Forelimb muscle (tissue), 1 donor: ENCODE data around the gene PI16. TPM values are rescaled to one million over a fixed set of nuclear protein-coding genes. Genes with fewer than 3 reads are reported as not detected.
"Not testable (repeated sequence)": the region's sequence is repeated elsewhere in the genome, so short reads cannot be mapped to it uniquely, and the experiment has no call there.

ENCODE experiments used
- DNase-seq: peaks from one replicate; pipeline ENCODE4 v3.0.0-alpha.2; 2013; ENCODE audit warnings: low read depth
- polyA plus RNA-seq: library from polyadenylated mRNA; unstranded; fragments of 120-200 nt; gene quantifications from one replicate; pipeline ENCODE4 v1.2.1, GENCODE V29; 2013; ENCODE audit not compliant: insufficient read length

PI16 gene
- polyA plus RNA-seq, 1 donor: 13.6 TPM

DNA sequence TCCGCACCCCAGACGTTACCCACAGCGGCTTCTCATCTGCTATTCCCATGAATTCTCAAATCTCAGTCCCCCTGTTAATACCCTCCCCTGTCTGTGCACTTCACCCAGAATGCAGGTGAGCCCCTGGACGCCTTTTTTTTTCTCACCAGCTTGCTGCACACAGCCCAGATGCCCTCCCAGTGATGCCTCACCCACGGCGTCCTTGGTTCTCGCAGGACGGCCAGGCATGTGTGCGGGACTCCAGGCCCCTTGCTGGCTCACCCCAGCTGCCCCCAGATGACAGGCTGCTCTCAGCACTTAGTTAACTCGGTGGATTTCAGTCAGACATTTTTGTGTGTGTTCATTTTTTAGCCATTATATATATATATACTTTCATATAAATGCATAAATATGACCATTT is 25.4 kb upstream of the PI16 start:
- no peak for DNase-seq

DNA sequence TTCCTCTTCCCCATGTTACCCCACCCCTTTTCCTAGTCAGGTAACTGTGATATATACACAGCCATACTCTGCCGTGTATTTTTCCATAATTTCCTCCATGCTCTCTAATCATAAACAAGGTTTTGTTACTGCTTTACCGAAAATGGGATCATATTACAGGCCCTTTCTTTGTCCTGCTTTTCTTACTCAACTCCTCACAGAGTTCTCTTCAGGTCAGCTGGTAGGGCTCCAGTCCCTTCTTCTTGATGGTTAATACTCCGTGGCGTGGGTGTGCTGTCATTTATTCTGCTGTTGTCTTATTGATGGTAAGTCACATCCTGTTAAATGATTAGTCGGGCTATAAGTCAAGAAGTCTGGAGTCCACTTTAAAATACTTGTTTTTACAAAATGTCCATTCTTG is 24.9 kb upstream of the PI16 start:
- no peak for DNase-seq

DNA sequence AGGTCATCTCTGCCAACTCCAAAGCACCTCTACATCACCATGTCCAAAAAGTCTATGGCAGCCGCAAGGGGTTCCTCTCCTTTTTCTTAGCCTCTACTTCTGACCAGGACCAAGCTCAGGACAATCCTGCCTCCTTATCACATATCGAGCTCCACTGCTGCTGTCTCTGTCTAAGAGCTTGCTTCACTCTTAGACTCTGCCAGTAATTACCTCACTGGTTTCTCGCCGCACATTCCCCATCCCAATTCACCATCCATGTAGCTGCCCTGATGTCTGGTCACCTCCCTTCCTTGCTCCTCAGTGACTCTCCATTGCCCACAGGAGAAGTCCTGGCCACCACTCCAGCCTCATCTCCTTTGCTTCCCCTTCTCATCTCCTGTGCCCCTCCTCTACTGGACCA is 24.1 kb upstream of the PI16 start:
- DNase-seq: no peak

DNA sequence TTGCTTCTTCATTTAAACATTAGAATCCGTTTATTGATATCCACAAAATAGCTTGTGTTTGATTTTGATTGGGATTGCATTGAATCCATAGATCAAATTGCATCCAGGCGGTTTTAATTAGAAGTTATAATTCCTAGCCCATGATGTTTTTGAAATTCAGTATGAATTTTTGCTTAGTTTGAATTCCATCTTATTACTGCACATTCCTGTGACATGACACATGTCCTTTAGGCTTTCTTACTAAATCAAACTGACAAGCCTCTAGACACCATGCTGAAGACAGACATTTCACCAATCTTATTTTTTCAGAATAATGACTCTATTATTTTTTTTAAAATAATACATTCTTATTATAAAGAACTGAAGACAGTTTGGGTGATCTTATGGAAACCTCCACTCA is 21.4 kb upstream of the PI16 start:
- no peak for DNase-seq

DNA sequence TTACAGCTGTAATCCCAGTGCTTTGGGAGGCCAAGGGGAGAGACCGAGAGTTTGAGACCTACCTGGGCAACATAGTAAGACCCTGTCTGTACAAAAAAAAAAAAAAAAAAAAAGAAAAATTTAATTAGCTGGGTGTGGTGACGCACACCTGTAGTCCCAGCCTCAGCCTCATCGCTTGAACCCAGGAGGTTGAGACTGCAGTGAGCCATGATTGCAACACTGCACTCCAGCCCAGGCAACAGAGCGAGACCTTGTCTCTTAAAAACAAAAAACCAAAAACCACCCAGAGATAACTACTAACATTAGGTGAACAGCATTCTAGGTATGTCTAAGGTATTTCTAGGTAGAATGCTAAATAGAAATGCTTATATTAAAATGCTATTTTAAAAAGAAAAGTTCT is 21.0 kb upstream of the PI16 start:
- DNase-seq: no peak

DNA sequence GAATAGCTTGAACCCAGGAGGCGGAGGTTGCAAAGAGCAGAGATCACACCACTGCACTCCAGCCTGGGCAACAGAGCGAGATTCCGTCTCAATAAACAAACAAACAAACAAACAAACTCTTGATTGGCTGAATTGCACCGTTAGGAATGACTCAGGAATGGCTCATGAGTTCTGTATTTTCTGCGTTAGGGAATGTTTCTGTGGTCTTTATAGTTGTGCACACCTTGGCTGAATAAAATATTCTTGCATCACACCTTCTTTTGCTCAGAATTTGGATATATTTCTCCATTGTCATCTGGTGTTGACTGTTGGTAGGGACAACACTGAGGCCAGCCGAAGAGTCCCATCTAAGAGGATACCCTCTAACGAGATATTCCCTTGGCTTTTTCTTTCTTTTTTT is 19.6 kb upstream of the PI16 start:
- no peak for DNase-seq

DNA sequence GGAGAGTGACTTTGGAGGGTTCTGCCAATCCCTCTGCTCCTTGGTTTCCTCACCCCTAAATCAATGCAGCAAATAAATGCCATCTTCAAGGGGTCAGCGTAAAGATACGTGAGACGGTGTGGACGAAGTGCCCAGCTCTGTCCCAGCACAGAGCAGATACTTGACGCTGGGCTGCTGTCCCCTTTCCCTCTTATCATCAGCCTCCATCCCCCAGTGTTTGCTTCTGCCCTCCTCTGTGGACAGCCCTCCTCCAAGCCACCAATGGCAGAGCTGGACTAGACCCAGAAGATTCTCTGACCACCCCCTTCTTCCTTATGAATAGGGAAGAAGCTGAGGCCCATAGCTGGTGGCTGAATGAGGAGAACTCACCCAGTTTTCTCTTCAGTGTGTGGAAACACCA is 17.7 kb upstream of the PI16 start:
- DNase-seq: no peak

DNA sequence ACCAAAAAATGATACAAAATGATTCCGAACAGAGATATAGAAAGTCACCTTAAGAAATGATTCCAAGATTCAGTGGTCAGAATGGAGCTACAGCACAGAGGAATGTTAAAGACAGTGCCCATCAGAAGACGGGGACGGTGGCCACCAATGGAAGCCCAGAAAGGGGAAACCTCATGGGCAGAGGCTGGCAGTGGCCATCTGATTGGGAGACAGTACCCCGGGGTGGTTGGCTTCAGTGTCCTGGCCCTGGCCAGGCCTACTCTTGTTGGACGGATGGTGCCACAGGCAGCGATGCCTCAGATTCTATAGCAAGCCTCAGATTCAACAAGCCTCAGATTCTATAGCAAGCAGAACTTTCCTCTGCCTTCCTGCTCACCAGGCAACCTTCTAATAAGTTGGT is 16.6 kb upstream of the PI16 start:
- DNase-seq: no peak

DNA sequence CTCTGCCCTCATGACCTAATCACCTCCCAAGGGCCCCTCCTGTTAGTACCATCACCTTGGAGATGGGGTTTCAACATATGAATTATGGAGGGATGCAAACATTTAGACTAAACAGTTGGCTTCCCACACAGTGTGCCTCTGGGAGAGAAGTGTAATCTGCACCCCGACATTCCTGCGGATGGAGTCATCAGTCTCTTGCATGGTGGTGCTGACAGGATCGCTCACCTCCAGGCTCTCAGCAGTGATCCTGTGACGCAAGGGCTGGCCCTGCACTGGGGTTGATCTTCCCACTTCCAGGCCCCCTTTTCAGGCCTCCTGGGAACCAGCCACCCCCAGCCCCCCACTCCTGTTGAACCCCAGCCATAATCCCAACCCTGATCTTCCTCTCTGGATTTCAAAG is 16.0 kb upstream of the PI16 start:
- DNase-seq: no peak

DNA sequence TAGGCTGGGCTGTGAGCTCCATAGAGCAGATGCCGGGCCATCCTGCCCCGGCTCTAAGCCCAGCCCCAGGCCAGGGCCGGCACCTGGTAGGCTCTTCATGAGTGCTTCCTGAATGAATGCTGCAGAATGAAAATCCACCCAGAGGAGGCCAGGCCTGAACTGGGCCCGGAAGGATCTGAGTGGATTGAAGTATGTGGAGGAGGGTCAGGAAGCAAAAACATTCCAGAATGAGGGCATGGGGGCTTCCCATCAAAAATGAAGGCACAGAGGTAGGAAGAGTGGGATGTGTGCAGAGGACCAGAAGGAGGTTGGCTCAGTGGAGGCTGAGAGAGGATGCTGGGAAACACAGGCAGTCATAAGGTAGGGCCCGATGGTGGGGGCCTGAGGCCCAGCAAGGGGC is 15.5 kb upstream of the PI16 start:
- DNase-seq: not testable (repeated sequence)

DNA sequence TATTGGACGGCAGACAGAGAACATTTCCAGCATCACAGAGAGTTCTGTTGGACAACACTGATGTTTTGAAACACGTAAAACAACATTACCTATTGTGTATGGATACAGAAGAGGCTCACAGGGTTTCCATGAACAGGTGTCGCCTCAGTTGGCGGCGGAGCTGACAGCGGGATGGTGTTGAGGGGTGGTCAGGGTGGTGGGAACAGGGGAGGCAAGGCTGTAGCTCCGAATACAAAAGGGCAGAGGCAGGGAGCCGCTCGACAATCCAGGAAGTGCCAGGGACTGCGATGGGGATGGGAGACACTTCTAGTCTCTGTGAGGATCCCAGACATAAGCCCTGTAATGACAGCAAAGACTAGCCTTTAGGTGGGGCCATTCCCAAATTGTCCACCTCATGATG is 14.5 kb upstream of the PI16 start:
- DNase-seq: no peak

DNA sequence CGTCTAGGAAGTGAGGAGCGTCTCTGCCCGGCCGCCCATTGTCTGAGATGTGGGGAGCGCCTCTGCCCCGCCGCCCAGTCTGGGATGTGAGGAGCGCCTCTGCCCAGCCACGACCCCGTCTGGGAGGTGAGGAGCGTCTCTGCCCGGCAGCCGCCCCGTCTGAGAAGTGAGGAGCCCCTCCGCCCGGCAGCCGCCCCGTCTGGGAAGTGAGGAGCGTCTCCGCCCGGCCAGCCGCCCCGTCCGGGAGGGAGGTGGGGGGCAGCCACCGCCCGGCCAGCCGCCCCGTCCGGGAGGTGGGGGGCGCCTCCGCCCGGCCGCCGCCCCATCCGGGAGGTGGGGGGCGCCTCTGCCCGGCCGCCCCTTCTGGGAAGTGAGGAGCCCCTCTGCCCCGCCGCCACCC is 13.0 kb upstream of the PI16 start:
- DNase-seq: not testable (repeated sequence)

DNA sequence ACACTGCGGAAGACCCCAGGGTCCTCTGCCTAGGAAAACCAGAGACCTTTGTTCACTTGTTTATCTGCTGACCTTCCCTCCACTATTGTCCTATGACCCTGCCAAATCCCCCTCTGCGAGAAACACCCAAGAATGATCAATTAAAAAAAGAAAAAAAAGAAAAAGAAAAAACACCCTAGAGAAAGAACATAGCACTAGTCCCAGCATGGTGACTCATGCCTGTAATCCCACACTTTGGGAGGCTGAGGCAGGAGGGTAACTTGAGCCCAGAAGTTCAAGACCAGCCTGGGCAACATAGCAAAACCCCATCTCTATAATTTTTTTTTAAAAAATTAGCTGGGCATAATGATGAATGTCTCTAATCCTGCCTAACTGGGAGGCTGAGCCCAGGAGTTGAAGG is 12.2 kb upstream of the PI16 start:
- DNase-seq: not testable (repeated sequence)

DNA sequence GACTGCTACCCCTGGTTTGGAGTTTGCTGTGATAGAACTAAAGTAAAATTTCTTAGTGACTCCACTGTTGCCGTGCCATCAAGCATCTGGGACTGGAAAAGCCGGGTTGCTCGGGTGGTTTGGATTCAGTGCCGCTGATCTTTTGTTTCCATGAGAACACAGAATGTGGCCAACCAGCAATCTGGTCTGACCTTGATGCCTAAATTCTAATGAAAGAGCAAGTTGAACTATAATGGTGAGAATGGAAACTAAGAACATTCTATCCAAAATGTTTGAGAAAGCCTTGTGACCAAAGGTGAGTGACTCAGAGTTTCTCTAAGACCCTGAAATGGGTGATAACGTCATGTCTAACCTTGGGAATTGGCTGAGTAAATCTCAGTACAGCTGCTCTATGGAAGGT is 9.9 kb upstream of the PI16 start:
- no peak for DNase-seq

DNA sequence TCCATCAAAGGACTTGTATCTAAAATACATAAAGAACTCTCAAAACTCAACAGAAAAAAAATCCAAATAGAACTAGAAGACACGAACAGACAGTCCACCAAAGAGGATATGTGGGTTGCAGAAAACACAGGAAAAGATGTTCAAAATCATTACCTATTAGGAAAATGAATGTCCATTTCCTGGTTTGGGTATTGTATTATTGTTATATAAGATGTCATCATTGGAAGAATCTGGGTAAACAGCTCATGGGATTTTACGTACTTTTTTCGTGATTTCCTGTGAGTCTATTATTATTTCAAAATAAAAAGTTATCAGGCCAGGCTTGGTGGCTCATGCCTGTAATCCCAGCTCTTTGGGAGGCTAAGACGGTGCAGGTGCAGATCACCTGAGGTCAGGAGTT is 9.2 kb upstream of the PI16 start:
- no peak for DNase-seq

DNA sequence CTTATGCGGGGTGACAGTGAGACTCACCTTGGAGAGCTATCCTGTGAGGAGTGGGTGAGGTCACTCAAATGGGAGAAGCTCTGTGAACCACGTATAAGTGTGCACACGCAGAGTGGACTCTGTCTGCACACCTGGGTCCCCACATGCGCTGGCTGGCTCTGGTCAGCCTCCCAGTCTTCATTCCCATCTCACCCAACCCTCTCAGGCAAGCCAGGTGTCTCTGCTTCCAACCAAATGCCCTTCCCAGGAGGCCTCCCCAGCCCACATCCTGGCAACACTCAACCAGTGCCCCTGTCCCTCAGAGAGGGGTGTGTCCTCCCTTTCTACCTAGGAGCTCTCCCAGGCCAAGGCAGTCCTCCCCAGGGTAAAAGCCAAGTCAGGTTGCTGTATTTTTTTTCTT is 8.0 kb upstream of the PI16 start:
- no peak for DNase-seq

DNA sequence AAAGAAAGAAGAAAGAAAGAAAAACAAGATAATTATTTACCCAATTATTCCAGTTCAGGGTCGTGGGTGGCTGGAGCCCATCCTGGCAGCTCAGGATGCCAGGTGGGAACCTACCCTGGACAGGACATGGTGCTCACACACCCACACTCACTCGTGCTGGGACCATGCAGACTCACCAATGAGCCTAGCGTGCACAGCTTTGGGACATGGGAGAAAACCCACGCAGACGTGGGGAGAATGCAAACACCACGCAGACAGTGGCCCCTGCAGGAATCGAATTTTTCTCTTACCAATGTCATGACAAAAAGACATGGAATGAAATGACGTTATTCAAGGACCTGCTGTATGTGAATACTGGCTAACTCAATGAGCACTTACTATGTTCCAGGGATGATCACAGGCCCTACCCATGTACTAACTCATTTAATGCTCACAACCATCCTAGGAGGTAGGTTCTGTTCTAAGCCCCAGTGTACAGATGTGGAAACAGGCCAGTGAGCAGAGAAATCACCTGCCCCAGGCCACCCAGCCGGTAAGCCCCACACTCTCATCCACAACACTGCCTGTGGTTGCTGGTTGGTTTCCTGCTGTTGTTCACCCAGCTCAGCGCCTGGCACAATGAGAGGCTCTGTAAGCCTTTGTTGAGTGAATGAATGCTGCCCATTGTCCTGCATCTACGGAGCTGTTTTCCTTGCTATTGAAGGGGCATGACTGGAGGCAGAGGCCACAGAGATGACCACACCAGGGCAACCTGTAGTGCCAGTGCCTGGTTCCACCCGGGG is 6.8 kb upstream of the PI16 start:
- DNase-seq: no peak

DNA sequence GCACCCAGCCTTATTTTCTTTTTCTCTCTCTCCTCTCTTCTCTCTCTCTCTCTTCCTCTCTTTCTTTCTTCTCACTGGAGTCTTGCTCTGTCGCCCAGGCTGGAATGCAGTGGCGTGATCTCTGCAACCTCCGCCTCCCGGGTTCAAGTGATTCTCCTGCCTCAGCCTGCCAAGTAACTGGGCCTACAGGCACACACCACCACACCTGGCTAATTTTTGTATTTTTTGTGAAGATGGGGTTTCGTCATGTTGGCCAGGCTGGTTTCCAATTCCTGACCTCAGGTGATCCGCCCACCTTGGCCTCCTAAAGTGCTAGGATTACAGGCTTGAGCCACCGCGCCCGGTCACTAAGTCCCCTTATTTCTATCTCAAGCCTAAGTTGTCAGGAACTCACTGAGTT is 5.5 kb upstream of the PI16 start:
- not testable (repeated sequence) for DNase-seq

DNA sequence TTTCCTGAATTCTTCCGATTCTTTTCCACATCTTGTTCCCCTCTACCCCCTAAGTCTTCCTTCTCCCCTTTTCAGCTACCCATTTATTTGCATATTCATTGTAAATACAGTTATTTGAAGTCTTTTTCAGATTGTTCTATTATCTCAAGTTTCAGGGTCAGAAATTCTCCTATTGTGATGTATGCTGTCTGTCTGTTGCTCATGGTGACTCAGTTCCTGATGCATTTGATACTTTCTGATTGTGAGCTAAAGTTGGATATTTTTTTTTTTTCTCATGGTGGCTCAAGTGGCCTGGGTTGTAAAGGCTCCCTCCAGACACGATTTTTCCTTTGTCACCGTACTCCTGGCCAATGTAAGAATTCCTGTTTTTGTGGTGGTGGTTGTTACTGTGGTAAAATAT is 4.9 kb upstream of the PI16 start:
- no peak for DNase-seq

DNA sequence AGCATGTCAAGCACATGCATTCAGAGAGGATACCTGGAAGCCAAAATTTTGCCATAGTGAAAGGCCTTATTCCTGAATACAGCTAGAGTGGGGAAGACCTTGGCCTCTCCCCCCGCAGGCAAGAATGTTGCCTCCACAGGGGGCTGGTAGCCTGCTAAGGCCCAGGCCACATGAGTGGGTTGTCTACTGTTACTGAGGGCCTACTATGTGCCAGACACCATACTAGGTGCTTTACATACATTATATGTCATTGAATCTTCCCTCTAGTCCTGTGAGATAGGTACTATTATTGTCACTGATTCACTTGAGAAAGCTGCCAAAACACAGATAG is 642 bp upstream of the PI16 start:
- no peak for DNase-seq

DNA sequence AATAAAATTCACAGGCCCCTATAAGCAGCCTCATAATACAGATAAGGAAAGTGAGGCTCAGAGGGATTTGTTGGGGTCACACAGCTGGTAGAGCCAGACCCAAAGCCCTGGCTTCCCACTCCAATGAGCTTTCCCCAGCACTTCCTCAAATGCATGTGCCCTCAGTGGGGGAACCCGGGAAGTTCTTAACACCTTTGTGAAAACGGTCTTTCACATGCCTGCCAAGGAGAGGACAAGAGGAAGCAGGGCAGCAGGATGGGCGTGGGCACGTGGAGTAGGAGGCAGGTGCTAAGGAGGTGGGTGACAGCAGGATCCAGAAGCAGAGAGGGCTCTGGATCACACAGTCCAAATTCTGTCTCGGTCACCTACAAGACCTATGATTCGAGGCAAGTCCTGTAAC is 598 bp downstream of the PI16 start:
- no peak for DNase-seq

DNA sequence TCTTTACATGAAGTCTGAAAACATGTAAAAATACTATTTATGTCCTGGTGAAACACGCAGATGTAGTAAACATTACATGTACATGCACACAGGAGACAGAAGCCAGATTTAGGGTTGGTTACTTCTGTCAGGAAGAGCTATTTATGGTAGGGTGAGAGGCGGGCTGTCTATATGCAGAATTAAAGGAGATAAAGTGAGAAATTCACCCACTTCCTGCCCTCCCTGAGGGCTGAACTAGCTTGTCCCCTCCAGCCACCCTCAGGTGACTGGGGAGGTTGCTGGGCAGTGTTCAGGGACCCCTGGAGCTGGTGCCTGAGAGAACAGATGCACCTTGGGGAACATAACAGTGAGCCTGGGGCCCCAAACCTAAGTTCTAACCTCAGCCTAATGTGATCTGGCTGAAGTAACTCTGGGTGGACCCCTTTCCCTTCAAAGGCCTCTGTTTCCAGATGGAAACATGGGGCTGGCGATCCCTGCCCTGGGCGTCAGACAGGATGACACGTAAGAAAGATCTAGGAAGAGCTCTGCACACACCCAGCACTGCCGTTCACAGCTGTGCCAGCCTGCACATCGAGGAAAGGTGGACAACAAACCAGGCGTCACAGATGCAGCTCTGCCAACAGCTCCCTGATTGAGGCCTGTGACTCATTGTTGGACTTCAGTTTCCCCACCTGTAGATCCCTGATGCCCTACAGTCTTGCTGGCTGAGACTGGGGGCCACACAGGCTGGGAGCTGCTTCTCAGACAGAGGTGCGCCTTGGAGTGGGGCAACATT is 1.3 kb downstream of the PI16 start:
- no peak for DNase-seq

DNA sequence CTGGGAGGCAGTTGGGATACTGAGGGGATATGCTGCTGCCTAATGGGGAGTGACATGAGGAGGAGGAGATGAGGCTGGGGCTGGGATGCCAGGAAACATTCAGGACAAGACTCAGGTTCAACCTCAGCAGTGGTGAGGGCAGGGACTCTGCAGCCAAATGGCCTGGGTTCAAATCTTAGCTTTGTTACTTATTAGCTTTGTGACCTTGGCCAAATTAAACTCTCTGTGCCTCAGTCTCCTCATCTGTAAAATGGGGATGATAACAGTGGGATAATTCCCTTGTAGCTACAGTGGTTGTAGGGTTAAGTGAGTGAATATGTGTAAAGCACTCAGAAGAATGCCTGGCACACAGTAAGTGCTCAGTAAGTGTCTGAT is 1.9 kb downstream of the PI16 start:
- DNase-seq: no peak

DNA sequence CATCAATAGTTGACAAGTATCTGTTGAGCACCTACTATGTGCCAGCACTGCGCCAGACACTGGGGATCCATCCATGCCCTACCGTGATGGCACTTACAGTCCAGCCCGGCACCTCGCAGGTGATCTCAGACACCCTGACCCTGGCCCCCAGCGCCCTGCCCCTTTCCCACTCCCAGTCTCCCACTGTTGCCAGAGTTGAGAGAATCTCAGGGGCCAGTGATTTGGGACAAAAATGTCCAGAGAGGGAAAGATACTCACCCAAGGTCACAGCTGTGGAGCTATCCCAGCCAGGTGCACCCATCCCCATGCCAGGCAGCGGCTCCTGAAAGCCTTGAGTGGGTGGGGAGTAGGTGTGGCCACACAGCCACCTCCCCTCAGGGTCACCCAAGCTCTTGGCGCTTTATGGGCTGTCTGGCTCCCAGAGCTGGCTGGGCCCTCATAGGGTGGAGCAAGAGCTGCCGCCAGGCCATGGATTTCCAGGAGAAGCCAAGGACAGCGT is 3.3 kb downstream of the PI16 start:
- no peak for DNase-seq
